ENCODE data around the gene IGBP1.

Gene IGBP1

DNA sequence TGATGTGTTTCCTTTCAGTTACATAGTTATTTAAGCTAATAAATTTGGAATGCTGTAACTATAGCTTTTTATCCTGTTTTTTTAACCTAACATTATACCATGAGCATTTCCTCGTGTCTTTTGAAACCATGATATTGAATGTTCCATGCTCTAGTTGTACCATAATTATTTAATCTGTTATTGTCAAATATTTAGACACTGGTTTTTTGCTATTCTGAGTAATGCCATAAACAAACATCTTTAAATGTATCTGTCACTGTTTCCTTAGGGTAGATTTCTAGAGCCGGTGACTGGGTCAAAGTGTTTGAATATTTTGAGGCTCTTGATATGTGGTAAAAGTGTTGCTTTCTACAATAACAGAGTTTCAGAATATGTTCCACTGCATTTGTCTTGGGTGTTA is 5.4 kb downstream of the IGBP1 start:
- no peak overlapping the region for H2AFZ ChIP-seq (ENCODE audit: low read length)
- TF ChIP-seq, protein P1, sequence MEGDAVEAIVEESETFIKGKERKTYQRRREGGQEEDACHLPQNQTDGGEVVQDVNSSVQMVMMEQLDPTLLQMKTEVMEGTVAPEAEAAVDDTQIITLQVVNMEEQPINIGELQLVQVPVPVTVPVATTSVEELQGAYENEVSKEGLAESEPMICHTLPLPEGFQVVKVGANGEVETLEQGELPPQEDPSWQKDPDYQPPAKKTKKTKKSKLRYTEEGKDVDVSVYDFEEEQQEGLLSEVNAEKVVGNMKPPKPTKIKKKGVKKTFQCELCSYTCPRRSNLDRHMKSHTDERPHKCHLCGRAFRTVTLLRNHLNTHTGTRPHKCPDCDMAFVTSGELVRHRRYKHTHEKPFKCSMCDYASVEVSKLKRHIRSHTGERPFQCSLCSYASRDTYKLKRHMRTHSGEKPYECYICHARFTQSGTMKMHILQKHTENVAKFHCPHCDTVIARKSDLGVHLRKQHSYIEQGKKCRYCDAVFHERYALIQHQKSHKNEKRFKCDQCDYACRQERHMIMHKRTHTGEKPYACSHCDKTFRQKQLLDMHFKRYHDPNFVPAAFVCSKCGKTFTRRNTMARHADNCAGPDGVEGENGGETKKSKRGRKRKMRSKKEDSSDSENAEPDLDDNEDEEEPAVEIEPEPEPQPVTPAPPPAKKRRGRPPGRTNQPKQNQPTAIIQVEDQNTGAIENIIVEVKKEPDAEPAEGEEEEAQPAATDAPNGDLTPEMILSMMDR (IDR thresholded peaks at IDR 0.05; ENCODE audit: low read length), result no peak
- TF ChIP-seq EZH2 (optimal IDR thresholded peaks at IDR 0.05; ENCODE audit: low read depth, low read length) (no peak), EZH2phosphoT487 (IDR thresholded peaks at IDR 0.05; ENCODE audit: low read length) (no peak)
- no peaks in the 10 kb centered on the region for H4K20me1 ChIP-seq (ENCODE audit: insufficient read depth, low read length)
- no peak overlapping the region for H3K4me2 ChIP-seq (ENCODE audit: low read depth, low read length)
- no peaks in the 10 kb centered on the region for H3K9me3 ChIP-seq (replicated peaks; ENCODE audit: insufficient read depth, low read length)
- H3F3A ChIP-seq (ENCODE audit: insufficient read depth, low read length), result no peaks in the 10 kb centered on the region
- H3K27ac ChIP-seq (ENCODE audit: low read length), result no peak overlapping the region
- H3K36me3 ChIP-seq (replicated peaks; ENCODE audit: insufficient read depth, low read length), result no peaks in the 10 kb centered on the region
- DNase-seq, result no peak
- peaks cover 19% of the 10 kb centered on the region for H3K79me2 ChIP-seq (ENCODE audit: low read length)
- no peak overlapping the region for H3K9ac ChIP-seq (ENCODE audit: low read length)
- no peaks in the 10 kb centered on the region for H3K27me3 ChIP-seq (replicated peaks; ENCODE audit: insufficient read depth, low read length)
- no peaks in the 10 kb centered on the region for H3K9me2 ChIP-seq (replicated peaks; ENCODE audit: insufficient read depth, low read length)
- H3K4me3 ChIP-seq (ENCODE audit: low read length), result no peak overlapping the region
- peaks cover 5% of the 10 kb centered on the region; the same call in 1 of the 2 replicates for H3K4me1 ChIP-seq (ENCODE audit: low read length)

GRCh38 chrX:70139736-70140135 is 6.5 kb downstream of the IGBP1 start:
- Histone ChIP-seq H3K27me3 (replicated peaks; ENCODE audit: insufficient read depth, low read length) (no peaks in the 10 kb centered on the region), H3K9me2 (replicated peaks; ENCODE audit: insufficient read depth, low read length) (no peaks in the 10 kb centered on the region), H3K4me1 (ENCODE audit: low read length) (peaks cover 3% of the 10 kb centered on the region; the same call in 1 of the 2 replicates), H3K36me3 (replicated peaks; ENCODE audit: insufficient read depth, low read length) (no peaks in the 10 kb centered on the region), H3K9ac (ENCODE audit: low read length) (no peak overlapping the region), H3K27ac (ENCODE audit: low read length) (no peak overlapping the region), H3K79me2 (ENCODE audit: low read length) (peaks cover 9% of the 10 kb centered on the region), H3F3A (ENCODE audit: insufficient read depth, low read length) (no peaks in the 10 kb centered on the region), H3K4me2 (ENCODE audit: low read depth, low read length) (no peak overlapping the region), H3K9me3 (replicated peaks; ENCODE audit: insufficient read depth, low read length) (no peaks in the 10 kb centered on the region), H4K20me1 (ENCODE audit: insufficient read depth, low read length) (no peaks in the 10 kb centered on the region), H2AFZ (ENCODE audit: low read length) (no peak overlapping the region), H3K4me3 (ENCODE audit: low read length) (no peak overlapping the region)
- TF ChIP-seq EZH2 (optimal IDR thresholded peaks at IDR 0.05; ENCODE audit: low read depth, low read length) (no peak), EZH2phosphoT487 (IDR thresholded peaks at IDR 0.05; ENCODE audit: low read length) (no peak)
- TF ChIP-seq, protein P1 (IDR thresholded peaks at IDR 0.05; ENCODE audit: low read length), result no peak
- DNase-seq, result no peak

DNA sequence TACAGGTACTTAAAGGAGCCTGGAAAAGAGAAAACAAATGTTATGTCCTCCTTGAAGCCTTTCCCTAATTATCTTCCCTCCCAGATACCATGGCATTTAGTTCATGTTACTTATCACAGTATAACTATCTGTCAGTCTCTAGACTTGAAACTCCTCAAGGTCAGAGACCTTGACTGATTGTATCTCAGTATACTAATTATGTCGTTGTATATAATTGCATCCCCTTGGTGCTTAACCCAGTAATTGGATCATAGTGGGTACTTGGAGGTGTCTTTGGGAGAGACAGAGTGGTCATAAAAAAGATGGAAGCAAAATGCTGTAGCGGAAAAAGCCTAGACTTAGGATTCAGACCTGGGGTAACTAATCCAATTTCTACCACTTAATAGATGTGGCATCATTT is 8.1 kb downstream of the IGBP1 start:
- no peaks in the 10 kb centered on the region for H3K79me2 ChIP-seq (ENCODE audit: low read length)
- H3K4me2 ChIP-seq (ENCODE audit: low read depth, low read length), result no peak overlapping the region
- no peak overlapping the region for H3K4me3 ChIP-seq (ENCODE audit: low read length)
- no peaks in the 10 kb centered on the region for H3F3A ChIP-seq (ENCODE audit: insufficient read depth, low read length)
- no peaks in the 10 kb centered on the region for H3K9me2 ChIP-seq (replicated peaks; ENCODE audit: insufficient read depth, low read length)
- no peaks in the 10 kb centered on the region for H3K27me3 ChIP-seq (replicated peaks; ENCODE audit: insufficient read depth, low read length)
- no peak for DNase-seq
- no peaks in the 10 kb centered on the region for H3K36me3 ChIP-seq (replicated peaks; ENCODE audit: insufficient read depth, low read length)
- H2AFZ ChIP-seq (ENCODE audit: low read length), result no peak overlapping the region
- no peaks in the 10 kb centered on the region for H3K9me3 ChIP-seq (replicated peaks; ENCODE audit: insufficient read depth, low read length)
- H3K27ac ChIP-seq (ENCODE audit: low read length), result no peak overlapping the region
- H3K4me1 ChIP-seq (ENCODE audit: low read length), result no peaks in the 10 kb centered on the region
- H3K9ac ChIP-seq (ENCODE audit: low read length), result no peak overlapping the region
- H4K20me1 ChIP-seq (ENCODE audit: insufficient read depth, low read length), result no peaks in the 10 kb centered on the region
- TF ChIP-seq EZH2phosphoT487 (IDR thresholded peaks at IDR 0.05; ENCODE audit: low read length), result no peak

DNA sequence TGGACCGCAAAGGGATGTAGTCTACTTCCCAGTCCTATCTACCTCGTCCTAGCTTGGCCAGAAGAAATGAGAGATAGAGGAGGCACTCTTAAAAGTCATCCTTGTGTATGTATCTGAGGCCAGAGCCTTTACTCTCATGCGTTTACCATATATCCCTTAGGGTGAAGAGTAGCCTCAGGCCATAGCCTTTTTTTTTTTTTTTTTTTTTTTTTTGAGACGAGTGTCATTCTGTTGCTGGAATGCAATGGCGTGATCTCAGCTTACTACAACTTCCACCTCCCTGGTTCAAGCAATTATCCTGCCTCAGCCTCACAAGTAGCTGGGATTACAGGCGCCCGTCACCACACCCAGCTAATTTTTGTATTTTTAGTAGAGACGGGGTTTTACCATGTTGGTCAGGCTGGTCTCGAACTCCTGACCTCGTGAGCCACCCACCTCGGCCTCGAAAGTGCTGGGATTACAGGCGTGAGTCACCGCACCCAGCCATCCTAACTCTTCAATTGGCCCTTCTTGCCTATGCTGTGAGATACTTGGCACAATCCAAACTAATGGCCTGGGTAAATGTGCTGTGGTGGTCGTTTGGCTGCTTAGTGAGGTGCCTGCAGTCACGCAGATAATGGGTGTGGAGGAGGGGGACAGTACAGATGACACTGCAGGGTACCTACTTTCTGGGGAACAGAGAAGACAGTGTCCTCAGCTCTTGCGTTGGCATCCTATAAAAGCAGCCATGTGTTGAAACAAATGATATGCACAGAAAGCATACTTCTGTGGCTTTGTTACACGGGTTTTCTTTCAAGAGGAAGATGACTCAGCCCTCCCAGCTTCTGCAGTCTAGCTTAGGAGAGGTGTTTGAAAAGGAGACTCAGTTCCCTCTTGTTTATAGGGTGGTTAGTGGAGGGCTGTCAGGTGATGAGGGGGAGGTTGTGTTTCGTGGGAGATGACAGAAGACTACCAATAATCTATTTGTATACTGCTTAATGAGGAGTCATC is 33.6 kb downstream of the IGBP1 start:
- no peak for DNase-seq
- Histone ChIP-seq H3K27me3 (replicated peaks; ENCODE audit: insufficient read depth, low read length) (no peaks in the 10 kb centered on the region), H3K27ac (ENCODE audit: low read length) (no peak overlapping the region), H3K9ac (ENCODE audit: low read length) (no peak overlapping the region), H3K79me2 (ENCODE audit: low read length) (no peaks in the 10 kb centered on the region), H3K9me3 (replicated peaks; ENCODE audit: insufficient read depth, low read length) (no peaks in the 10 kb centered on the region), H3K9me2 (replicated peaks; ENCODE audit: insufficient read depth, low read length) (no peaks in the 10 kb centered on the region), H3K4me3 (ENCODE audit: low read length) (no peak overlapping the region), H2AFZ (ENCODE audit: low read length) (no peak overlapping the region), H3K36me3 (replicated peaks; ENCODE audit: insufficient read depth, low read length) (no peaks in the 10 kb centered on the region), H3F3A (ENCODE audit: insufficient read depth, low read length) (no peaks in the 10 kb centered on the region), H4K20me1 (ENCODE audit: insufficient read depth, low read length) (no peaks in the 10 kb centered on the region), H3K4me2 (ENCODE audit: low read depth, low read length) (no peak overlapping the region), H3K4me1 (ENCODE audit: low read length) (no peaks in the 10 kb centered on the region)
- TF ChIP-seq, protein P1 (IDR thresholded peaks at IDR 0.05; ENCODE audit: low read length), result no peak
- TF ChIP-seq EZH2 (optimal IDR thresholded peaks at IDR 0.05; ENCODE audit: low read depth, low read length), result no peak
- no peak for TF ChIP-seq EZH2phosphoT487 (IDR thresholded peaks at IDR 0.05; ENCODE audit: low read length)

Data from MM.1S (cell line).